Measurements from ENCODE around the gene TBC1D9. TPM values are rescaled to one million over a fixed set of nuclear protein-coding genes. Genes with fewer than 3 reads are reported as not detected.

Gene TBC1D9
- total and polyA plus RNA-seq, 2 of the 13 experiments (the other 11 are each of a cell fraction or from before 2014, with no cell fraction given), result 11.9 to 12.2 TPM

DNA sequence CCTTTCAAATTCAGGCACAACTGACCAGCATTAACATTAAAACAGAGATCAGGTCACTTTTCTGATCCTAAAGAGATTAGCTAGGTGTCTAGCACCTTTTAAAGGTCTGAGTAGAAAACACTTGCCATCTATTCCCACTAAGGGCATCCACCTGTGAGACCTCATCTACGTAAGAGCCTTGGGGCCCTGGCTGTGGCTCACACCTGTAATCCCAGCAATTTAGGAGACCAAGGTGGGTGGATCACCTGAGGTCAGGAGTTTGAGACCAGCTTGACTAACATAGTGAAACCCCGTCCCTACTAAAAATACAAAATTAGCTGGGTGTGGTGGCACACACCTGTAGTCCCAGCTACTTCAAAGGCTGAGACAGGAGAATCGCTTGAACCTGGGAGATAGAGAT lies 11.8 kb downstream of the TBC1D9 start:
- H3K9ac ChIP-seq (ENCODE audit: insufficient read depth, low read depth, low read length), result no peak overlapping the region
- ChIA-PET POLR2A (interaction anchor here (1.6 kb wide), 1 partner anchor 13 kb away, joined by 6 read pairs; no protein-coding TSS in a partner anchor), CTCF (ENCODE audit: low intra/inter-chr PET ratio, low total read pairs) (no interaction called here)
- no peak overlapping the region for H3K27ac ChIP-seq (ENCODE audit: extremely low read length, insufficient read depth, low read length)
- ATAC-seq (no peak), FAIRE-seq (no peak), DNase-seq (ENCODE audit: low spot score) (no peak)
- BruUV-seq (replicated peaks), result no TSS peak
- no peak overlapping the region for H3K4me2 ChIP-seq (ENCODE audit: low read depth, low read length)
- H3K4me1 ChIP-seq (ENCODE audit: insufficient read depth, low read length), result peaks cover 58% of the 10 kb centered on the region
- no peaks in the 10 kb centered on the region for H3K27me3 ChIP-seq (ENCODE audit: control insufficient read depth in 1 of 2, insufficient read depth in 2 of 2, low read length in 2 of 2)
- no peaks in the 10 kb centered on the region; the same call in 1 of the 2 replicates for H4K20me1 ChIP-seq (ENCODE audit: insufficient read depth, low read length)
- intact Hi-C loops (cut with micrococcal nuclease; ENCODE audit: unreplicated experiment) (loop anchor here (5.0 kb wide), 1 partner anchor 102 kb away; no protein-coding TSS in a partner anchor), in situ Hi-C loops (cut with HindIII; ENCODE audit: extremely low pct_ligation_motif_present, low pct_unique_long_range_greater_than_20kb) (no loop called here)
- no peak overlapping the region for H3K4me3 ChIP-seq (replicated peaks in 1 of 3; ENCODE audit: insufficient read depth in 1 of 3, low read depth in 2 of 3, low read length in 3 of 3)
- H2AFZ ChIP-seq (ENCODE audit: low read length), result no peak overlapping the region
- H3K36me3 ChIP-seq (replicated peaks in 1 of 2; ENCODE audit: control insufficient read depth in 1 of 2, insufficient read depth in 2 of 2, low read length in 2 of 2), result no peaks in the 10 kb centered on the region
- peaks cover 6% of the 10 kb centered on the region; the same call in 1 of the 2 replicates for H3K9me3 ChIP-seq (ENCODE audit: low read length)
- H3K79me2 ChIP-seq (ENCODE audit: insufficient read depth, low read length), result peaks cover 90% of the 10 kb centered on the region
- WGBS (ENCODE audit: low lambda C conversion rate), result 94% methylated on average over 3 of the region's 3 CpGs
- TF ChIP-seq, protein P1, sequence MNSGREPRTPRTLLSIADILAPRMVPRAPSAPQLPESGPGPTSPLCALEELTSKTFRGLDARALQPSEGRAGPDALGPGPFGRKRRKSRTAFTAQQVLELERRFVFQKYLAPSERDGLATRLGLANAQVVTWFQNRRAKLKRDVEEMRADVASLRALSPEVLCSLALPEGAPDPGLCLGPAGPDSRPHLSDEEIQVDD (CRISPR knock-in tag; IDR thresholded peaks at IDR 0.05; ENCODE audit: borderline replicate concordance), result no peak
- TF ChIP-seq ZNF572 (CRISPR knock-in tag; IDR thresholded peaks at IDR 0.05) (no peak), ZNF644 (CRISPR knock-in tag; IDR thresholded peaks at IDR 0.05; ENCODE audit: low read depth) (no peak), NCOA2 (CRISPR knock-in tag; IDR thresholded peaks at IDR 0.05) (no peak), ZNF792 (CRISPR knock-in tag; IDR thresholded peaks at IDR 0.05) (no peak), TBX2 (CRISPR knock-in tag; IDR thresholded peaks at IDR 0.05; ENCODE audit: borderline replicate concordance) (no peak), ZIK1 (CRISPR knock-in tag; IDR thresholded peaks at IDR 0.05; ENCODE audit: borderline replicate concordance, low read depth) (no peak), KAT2B (IDR thresholded peaks at IDR 0.05; ENCODE audit: borderline replicate concordance, low read depth, low read length) (no peak), ZNF317 (CRISPR knock-in tag; IDR thresholded peaks at IDR 0.05) (no peak), ZNF589 (CRISPR knock-in tag; conservative IDR thresholded peaks at IDR 0.05) (no peak)
- TF ChIP-seq, protein P2, sequence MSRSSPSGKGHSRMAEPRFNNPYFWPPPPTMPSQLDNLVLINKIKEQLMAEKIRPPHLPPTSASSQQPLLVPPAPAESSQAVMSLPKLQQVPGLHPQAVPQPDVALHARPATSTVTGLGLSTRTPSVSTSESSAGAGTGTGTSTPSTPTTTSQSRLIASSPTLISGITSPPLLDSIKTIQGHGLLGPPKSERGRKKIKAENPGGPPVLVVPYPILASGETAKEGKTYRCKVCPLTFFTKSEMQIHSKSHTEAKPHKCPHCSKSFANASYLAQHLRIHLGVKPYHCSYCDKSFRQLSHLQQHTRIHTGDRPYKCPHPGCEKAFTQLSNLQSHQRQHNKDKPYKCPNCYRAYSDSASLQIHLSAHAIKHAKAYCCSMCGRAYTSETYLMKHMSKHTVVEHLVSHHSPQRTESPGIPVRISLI (CRISPR knock-in tag; IDR thresholded peaks at IDR 0.05; ENCODE audit: borderline replicate concordance), result no peak
- TF ChIP-seq, protein P3, sequence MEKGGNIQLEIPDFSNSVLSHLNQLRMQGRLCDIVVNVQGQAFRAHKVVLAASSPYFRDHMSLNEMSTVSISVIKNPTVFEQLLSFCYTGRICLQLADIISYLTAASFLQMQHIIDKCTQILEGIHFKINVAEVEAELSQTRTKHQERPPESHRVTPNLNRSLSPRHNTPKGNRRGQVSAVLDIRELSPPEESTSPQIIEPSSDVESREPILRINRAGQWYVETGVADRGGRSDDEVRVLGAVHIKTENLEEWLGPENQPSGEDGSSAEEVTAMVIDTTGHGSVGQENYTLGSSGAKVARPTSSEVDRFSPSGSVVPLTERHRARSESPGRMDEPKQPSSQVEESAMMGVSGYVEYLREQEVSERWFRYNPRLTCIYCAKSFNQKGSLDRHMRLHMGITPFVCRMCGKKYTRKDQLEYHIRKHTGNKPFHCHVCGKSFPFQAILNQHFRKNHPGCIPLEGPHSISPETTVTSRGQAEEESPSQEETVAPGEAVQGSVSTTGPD (CRISPR knock-in tag; IDR thresholded peaks at IDR 0.05), result no peak
- TF ChIP-seq, protein P4, sequence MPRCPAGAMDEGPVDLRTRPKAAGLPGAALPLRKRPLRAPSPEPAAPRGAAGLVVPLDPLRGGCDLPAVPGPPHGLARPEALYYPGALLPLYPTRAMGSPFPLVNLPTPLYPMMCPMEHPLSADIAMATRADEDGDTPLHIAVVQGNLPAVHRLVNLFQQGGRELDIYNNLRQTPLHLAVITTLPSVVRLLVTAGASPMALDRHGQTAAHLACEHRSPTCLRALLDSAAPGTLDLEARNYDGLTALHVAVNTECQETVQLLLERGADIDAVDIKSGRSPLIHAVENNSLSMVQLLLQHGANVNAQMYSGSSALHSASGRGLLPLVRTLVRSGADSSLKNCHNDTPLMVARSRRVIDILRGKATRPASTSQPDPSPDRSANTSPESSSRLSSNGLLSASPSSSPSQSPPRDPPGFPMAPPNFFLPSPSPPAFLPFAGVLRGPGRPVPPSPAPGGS (CRISPR knock-in tag; IDR thresholded peaks at IDR 0.05), result no peak
- TF ChIP-seq, protein P5, sequence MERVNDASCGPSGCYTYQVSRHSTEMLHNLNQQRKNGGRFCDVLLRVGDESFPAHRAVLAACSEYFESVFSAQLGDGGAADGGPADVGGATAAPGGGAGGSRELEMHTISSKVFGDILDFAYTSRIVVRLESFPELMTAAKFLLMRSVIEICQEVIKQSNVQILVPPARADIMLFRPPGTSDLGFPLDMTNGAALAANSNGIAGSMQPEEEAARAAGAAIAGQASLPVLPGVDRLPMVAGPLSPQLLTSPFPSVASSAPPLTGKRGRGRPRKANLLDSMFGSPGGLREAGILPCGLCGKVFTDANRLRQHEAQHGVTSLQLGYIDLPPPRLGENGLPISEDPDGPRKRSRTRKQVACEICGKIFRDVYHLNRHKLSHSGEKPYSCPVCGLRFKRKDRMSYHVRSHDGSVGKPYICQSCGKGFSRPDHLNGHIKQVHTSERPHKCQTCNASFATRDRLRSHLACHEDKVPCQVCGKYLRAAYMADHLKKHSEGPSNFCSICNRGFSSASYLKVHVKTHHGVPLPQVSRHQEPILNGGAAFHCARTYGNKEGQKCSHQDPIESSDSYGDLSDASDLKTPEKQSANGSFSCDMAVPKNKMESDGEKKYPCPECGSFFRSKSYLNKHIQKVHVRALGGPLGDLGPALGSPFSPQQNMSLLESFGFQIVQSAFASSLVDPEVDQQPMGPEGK (CRISPR knock-in tag; IDR thresholded peaks at IDR 0.05), result no peak
- TF ChIP-seq, protein P6, sequence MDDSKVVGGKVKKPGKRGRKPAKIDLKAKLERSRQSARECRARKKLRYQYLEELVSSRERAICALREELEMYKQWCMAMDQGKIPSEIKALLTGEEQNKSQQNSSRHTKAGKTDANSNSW (CRISPR knock-in tag; IDR thresholded peaks at IDR 0.05; ENCODE audit: borderline replicate concordance), result no peak

Measured in HepG2 (cell line).